ENCODE results near the gene LAMA3.

Gene LAMA3

GRCh38 chr18:23668731-23669130 lies 20.5 kb upstream of the LAMA3 start:
- H3K4me3 ChIP-seq, result no peak overlapping the region
- TF ChIP-seq Cebpa-rat (IDR thresholded peaks at IDR 0.05), result no peak
- peaks cover 26% of the 10 kb centered on the region for H3K4me1 ChIP-seq
- no peaks in the 10 kb centered on the region for H3K36me3 ChIP-seq
- H3K27me3 ChIP-seq, result peaks cover 10% of the 10 kb centered on the region; the same call in 1 of the 2 replicates
- H3K9me3 ChIP-seq, result no peaks in the 10 kb centered on the region
- H4K20me1 ChIP-seq, result no peaks in the 10 kb centered on the region; the same call in 1 of the 2 replicates
- H3K9ac ChIP-seq, result no peak overlapping the region
- H3K4me2 ChIP-seq, result peak overlapping the region; percentile 41
- H3K27ac ChIP-seq, result no peak overlapping the region

- no peaks in the 10 kb centered on the region; the same call in 1 of the 2 replicates for H4K20me1 ChIP-seq
- peaks cover 6% of the 10 kb centered on the region; the same call in 1 of the 2 replicates for H3K27me3 ChIP-seq
- H3K4me2 ChIP-seq, result peak overlapping the region; percentile 41
- H3K36me3 ChIP-seq, result no peaks in the 10 kb centered on the region
- no peak overlapping the region for H3K4me3 ChIP-seq
- H3K9me3 ChIP-seq, result no peaks in the 10 kb centered on the region
- H3K4me1 ChIP-seq, result peaks cover 26% of the 10 kb centered on the region
- no peak overlapping the region for H3K27ac ChIP-seq
- H3K9ac ChIP-seq, result no peak overlapping the region
- no peak for TF ChIP-seq Cebpa-rat (IDR thresholded peaks at IDR 0.05)
Measured at GRCh38 chr18:23669202-23669766, 20.0 kb upstream of the LAMA3 start.

- Histone ChIP-seq H4K20me1 (no peaks in the 10 kb centered on the region), H3K27me3 (no peaks in the 10 kb centered on the region), H3K9me3 (no peaks in the 10 kb centered on the region), H3K4me1 (peaks cover 26% of the 10 kb centered on the region), H3K4me3 (no peak overlapping the region), H3K9ac (no peak overlapping the region), H3K27ac (no peak overlapping the region), H3K36me3 (no peaks in the 10 kb centered on the region), H3K4me2 (no peak overlapping the region)
- no peak for TF ChIP-seq Cebpa-rat (IDR thresholded peaks at IDR 0.05)
Measured at GRCh38 chr18:23669804-23670405, 19.3 kb upstream of the LAMA3 start.

- H3K9me3 ChIP-seq, result no peaks in the 10 kb centered on the region
- no peaks in the 10 kb centered on the region for H3K36me3 ChIP-seq
- H4K20me1 ChIP-seq, result no peaks in the 10 kb centered on the region
- H3K9ac ChIP-seq, result no peak overlapping the region
- TF ChIP-seq Cebpa-rat (IDR thresholded peaks at IDR 0.05), result 0 out of 2 replicates have a peak, but pooled peaks have one; percentile 31
- no peak overlapping the region for H3K27ac ChIP-seq
- H3K4me1 ChIP-seq, result peaks cover 26% of the 10 kb centered on the region
- H3K4me3 ChIP-seq, result no peak overlapping the region
- H3K27me3 ChIP-seq, result no peaks in the 10 kb centered on the region
- H3K4me2 ChIP-seq, result peak overlapping the region; percentile 51
Measured at GRCh38 chr18:23671564-23671963, 17.7 kb upstream of the LAMA3 start.

- Histone ChIP-seq H3K4me3 (no peak overlapping the region), H3K4me2 (no peak overlapping the region), H3K36me3 (no peaks in the 10 kb centered on the region), H3K27ac (no peak overlapping the region), H3K4me1 (peaks cover 22% of the 10 kb centered on the region), H4K20me1 (no peaks in the 10 kb centered on the region), H3K9me3 (no peaks in the 10 kb centered on the region), H3K27me3 (no peaks in the 10 kb centered on the region), H3K9ac (no peak overlapping the region)
- TF ChIP-seq Cebpa-rat (IDR thresholded peaks at IDR 0.05), result no peak
Measured at GRCh38 chr18:23673725-23674124, 15.5 kb upstream of the LAMA3 start.

GRCh38 chr18:23675236-23675635 lies 14.0 kb upstream of the LAMA3 start:
- Histone ChIP-seq H3K27me3 (no peaks in the 10 kb centered on the region), H3K9ac (no peak overlapping the region), H3K36me3 (no peaks in the 10 kb centered on the region), H3K27ac (no peak overlapping the region), H3K4me1 (peaks cover 13% of the 10 kb centered on the region), H3K4me2 (no peak overlapping the region), H3K4me3 (no peak overlapping the region), H3K9me3 (no peaks in the 10 kb centered on the region), H4K20me1 (no peaks in the 10 kb centered on the region)
- no peak for TF ChIP-seq Cebpa-rat (IDR thresholded peaks at IDR 0.05)

- no peak overlapping the region for H3K4me2 ChIP-seq
- no peaks in the 10 kb centered on the region for H3K27me3 ChIP-seq
- H4K20me1 ChIP-seq, result no peaks in the 10 kb centered on the region
- no peak overlapping the region for H3K9ac ChIP-seq
- H3K27ac ChIP-seq, result no peak overlapping the region
- no peaks in the 10 kb centered on the region for H3K36me3 ChIP-seq
- no peak overlapping the region for H3K4me3 ChIP-seq
- TF ChIP-seq Cebpa-rat (IDR thresholded peaks at IDR 0.05), result no peak
- H3K4me1 ChIP-seq, result peaks cover 12% of the 10 kb centered on the region
- H3K9me3 ChIP-seq, result no peaks in the 10 kb centered on the region
Measured at GRCh38 chr18:23675896-23676295, 13.4 kb upstream of the LAMA3 start.

GRCh38 chr18:23682045-23682444 lies 7.2 kb upstream of the LAMA3 start:
- TF ChIP-seq Cebpa-rat (IDR thresholded peaks at IDR 0.05), result no peak
- no peaks in the 10 kb centered on the region for H3K9me3 ChIP-seq
- H3K9ac ChIP-seq, result no peak overlapping the region
- no peak overlapping the region for H3K4me2 ChIP-seq
- no peaks in the 10 kb centered on the region for H4K20me1 ChIP-seq
- H3K27ac ChIP-seq, result no peak overlapping the region
- H3K36me3 ChIP-seq, result no peaks in the 10 kb centered on the region
- no peak overlapping the region for H3K4me3 ChIP-seq
- no peaks in the 10 kb centered on the region for H3K4me1 ChIP-seq
- no peaks in the 10 kb centered on the region for H3K27me3 ChIP-seq

- Histone ChIP-seq H4K20me1 (no peaks in the 10 kb centered on the region), H3K4me3 (no peak overlapping the region), H3K27ac (no peak overlapping the region), H3K27me3 (no peaks in the 10 kb centered on the region; the same call in 1 of the 2 replicates), H3K9me3 (no peaks in the 10 kb centered on the region), H3K4me1 (no peaks in the 10 kb centered on the region), H3K36me3 (no peaks in the 10 kb centered on the region), H3K4me2 (no peak overlapping the region), H3K9ac (no peak overlapping the region)
- no peak for TF ChIP-seq Cebpa-rat (IDR thresholded peaks at IDR 0.05)
Measured at GRCh38 chr18:23682472-23682871, 6.8 kb upstream of the LAMA3 start.

- H3K4me1 ChIP-seq, result no peaks in the 10 kb centered on the region
- no peak overlapping the region for H3K9ac ChIP-seq
- no peak overlapping the region for H3K27ac ChIP-seq
- H3K4me2 ChIP-seq, result no peak overlapping the region
- no peak overlapping the region for H3K4me3 ChIP-seq
- no peak for TF ChIP-seq Cebpa-rat (IDR thresholded peaks at IDR 0.05)
- peaks cover 6% of the 10 kb centered on the region for H3K27me3 ChIP-seq
- no peaks in the 10 kb centered on the region for H3K9me3 ChIP-seq
- no peaks in the 10 kb centered on the region for H3K36me3 ChIP-seq
- no peaks in the 10 kb centered on the region for H4K20me1 ChIP-seq
Measured at GRCh38 chr18:23683155-23683554, 6.1 kb upstream of the LAMA3 start.

Measured in BLaER1 (cell line).